Stimulated activated CD4-positive, alpha-beta T cell treated with anti-CD3 and anti-CD28 coated beads, Interleukin-4, amount 100 ng/mL, for 48 hours (primary cell): ENCODE data around the gene RBM7.
A peak's percentile ranks its signal among the peaks of the same experiment; 100 is the strongest.

Source experiments
- DNase-seq, 2 donors: peaks; one replicate each; pipeline ENCODE4 v3.0.0-alpha.2; 2020; ENCODE audit warnings: low read depth in 2 of 2

Gene RBM7

GRCh38 chr11:114400216-114400914, at the start of gene RBM7, which contains the start of gene C11orf71:
TSS of gene RBM7 (plus strand) at chr11:114400666. CDS start at chr11:114400672, 6 bp downstream.
TSS of gene C11orf71 (minus strand) at chr11:114400511. CDS start at chr11:114400331, 180 bp downstream.
- peak; percentile 94 to 96 for DNase-seq

DNA sequence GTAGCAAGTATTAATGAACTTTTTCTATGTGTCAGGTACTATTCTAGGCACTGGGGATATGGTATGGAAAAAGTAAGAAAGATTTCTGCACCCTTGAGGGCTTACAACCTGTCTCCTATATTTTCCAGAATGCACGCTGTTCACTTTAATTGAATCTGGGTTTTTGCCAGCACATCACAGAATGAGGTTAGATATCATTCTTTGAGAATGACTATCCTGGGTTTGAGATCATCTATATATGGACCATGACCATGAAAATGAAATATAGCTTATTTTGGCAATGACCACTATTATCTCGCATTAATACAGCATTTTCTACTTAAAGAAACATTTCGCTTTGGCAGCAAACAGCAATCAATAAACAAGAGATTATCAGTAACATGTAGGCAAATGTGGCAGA, 47.0 kb upstream of the RBM7 start:
- DNase-seq, result no peak

- no peak for DNase-seq
Measured at GRCh38 chr11:114354076-114354475, 46.4 kb upstream of the RBM7 start.

DNA sequence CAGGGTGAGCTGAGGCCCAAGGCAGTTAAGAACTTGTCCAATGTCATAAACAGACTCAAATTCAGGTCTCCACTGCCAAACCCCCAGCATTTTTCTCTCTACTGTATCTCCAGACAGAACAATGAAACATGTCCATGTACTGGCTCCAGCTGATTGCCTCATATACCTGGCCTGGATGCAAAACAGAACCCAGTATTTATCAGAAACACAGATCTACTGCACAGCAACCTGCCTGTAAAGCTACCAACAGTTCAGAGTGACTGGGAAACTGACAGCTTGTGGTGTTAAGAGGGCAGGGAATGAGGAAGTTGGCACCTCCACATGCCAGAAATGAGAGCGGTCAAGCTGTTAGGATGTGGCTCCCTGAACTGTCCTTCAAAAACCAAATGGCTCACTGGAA, 41.8 kb upstream of the RBM7 start:
- DNase-seq, result no peak

DNA sequence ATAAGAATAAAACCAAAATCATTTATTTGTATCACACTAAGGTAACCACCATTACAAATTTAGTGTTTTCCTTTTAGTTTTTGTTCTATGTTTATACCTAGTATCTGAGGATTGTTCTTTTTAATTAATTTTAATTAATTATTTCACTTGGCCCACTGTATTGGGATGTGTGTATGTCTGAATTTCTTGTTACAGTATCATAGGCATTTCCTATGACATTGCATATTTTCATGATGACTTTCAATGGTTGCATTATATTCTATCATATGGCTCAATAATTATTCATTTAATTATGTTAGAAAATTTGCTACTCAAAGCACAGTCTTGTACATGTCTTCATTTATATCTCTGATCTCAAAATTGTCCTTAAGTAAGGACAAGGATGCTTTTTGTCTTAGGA, 41.1 kb upstream of the RBM7 start:
- no peak for DNase-seq

- no peak for DNase-seq
Measured at GRCh38 chr11:114362326-114362725, 38.1 kb upstream of the RBM7 start.

DNA sequence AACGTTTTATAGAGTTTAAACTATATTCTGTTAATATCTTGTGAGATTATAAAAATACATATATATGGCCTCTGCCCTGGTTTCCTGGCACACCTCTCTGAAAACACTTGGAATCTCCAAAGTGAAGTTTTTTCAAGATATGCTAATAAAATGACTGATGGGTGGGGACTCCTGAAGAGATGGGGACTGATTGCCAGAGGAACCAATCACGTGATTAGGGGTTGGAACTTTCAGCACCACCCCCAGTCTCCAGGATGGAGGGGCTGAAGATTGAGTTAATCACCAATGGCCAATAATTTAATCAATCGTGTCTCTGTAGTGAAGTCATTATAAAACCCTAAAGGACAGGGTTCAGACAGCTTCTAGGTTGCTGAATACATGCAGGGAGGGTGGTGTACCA, 37.5 kb upstream of the RBM7 start:
- DNase-seq, result no peak

DNA sequence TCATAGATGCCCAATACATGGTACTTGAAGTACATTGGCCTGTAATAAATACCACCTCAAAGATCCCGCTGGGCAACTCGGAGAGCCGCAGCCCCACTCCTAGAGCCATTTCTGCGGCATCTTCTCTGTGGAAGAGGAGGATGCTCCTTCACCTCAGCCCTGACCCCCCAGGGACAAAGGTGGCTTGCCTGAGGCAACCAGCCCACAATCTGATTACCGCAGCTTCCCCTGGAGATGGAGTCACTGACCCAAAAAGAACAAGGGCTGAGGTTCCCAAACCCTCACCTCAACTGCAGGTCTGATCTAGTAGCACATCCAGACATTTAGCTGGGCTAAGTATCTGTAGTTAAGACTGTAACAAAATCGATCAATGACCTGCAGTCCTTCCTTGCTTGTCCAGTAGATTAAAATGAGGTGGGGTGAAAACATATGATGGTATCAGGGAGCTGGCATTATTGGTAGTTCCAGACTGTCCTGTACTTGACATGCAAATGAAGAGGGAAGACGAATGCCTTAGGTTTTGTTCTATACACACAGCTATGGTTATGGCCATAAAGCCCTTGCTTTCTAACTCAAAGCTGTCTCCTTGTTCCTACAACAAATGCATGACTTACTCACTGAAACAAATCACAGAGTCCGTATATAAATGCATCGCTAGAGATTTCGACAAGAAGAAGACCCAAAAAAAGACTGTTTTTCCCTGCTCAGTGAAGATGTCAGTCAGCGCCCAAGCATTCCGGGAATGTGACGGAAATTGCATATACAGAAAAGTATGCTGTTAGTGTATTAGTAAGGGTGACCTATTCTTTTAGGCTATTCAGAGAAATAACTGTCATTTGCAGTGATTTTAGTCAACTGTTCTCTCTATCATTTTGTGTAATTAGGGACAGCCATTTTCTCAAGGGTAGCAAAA, 33.9 kb upstream of the RBM7 start:
- no peak for DNase-seq

GRCh38 chr11:114367244-114367957, 33.1 kb upstream of the RBM7 start:
- no peak for DNase-seq

DNA sequence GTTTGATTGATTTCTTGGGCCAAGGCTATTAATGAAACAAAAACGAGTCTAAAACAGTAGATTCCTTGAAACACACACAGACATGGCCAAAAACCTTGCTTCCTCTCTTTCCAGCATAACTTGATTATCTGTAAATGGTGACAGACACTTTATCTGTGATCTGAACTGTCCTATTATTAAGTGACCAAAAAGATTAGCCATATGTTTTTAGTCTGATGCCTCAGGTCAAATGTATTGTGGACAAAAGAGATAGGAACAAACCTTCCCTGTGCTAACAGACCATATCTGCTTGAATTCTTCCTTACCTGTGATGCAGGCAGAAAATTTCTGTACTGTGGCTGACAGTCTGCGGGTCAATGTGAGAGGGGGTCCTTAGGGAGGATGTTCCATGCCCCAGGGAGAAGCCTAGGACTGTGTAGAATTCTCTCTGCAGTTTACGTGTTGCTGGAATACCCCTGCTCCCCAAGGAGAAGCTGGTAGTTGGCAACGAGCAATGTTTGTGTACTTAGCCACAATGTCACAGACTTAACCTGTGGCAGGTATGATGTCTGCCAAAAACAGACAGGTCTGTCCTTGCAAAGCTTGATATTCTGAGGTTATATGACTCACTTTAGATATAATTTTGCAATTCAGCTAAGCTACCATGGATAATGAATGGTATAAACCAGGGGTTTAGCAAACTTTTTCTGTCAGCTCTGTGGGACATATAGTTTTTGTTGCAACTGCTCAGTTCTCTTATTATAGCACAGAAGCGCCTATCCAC, 31.4 kb upstream of the RBM7 start:
- no peak for DNase-seq

- no peak for DNase-seq
Measured at GRCh38 chr11:114375052-114375451, 25.4 kb upstream of the RBM7 start.

GRCh38 chr11:114377612-114378267, 22.7 kb upstream of the RBM7 start:
- no peak for DNase-seq

DNA sequence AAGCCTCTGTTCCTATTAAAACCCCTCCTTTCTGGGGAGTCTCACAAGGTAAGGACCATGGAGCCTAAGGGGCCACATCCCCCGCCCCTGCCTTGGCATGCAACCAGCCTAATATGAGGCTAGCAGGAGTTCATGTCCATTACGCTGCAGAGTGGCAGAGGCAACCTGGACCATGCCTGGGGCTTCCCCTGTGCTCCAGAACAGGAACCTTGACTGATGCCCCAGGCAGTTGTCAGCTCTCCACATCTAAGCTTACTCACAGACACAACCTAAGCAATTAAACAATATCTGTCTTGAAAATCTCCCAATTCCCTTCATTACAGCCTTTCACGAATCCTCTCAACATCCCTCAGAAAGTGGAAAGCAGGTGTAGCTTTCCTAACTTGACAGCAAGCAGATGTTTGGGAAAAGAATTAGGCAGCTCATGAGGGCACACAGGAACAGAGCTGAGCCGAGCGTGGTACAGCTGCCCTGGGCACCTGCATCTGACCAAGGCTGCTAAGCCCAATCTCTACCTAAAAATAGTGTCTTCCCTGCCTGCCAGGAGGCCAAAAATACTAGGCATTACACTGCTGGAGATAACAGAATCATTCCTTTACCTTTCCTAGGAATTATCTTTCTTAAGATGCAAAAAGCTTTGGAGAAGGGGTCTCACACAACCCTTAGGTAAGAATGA, 20.9 kb upstream of the RBM7 start:
- DNase-seq, result no peak

DNA sequence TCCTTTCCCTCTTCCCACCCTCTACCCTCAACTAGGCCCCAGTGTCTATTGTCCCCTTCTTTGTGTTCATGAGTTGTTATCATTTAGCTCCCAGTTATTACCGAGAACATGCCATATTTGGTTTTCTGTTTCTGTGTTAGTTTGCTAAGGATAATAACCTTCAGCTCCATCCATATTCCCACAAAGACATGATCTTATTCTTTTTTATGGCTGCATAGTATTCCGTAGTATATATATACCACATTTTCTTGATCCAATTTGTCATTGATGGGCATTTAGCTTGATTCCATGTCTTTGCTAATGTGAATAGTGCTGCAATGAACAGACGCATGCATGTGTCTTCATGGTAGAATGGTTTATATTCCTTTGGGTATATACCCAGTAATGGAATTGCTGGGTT, 18.0 kb upstream of the RBM7 start:
- DNase-seq, result no peak

DNA sequence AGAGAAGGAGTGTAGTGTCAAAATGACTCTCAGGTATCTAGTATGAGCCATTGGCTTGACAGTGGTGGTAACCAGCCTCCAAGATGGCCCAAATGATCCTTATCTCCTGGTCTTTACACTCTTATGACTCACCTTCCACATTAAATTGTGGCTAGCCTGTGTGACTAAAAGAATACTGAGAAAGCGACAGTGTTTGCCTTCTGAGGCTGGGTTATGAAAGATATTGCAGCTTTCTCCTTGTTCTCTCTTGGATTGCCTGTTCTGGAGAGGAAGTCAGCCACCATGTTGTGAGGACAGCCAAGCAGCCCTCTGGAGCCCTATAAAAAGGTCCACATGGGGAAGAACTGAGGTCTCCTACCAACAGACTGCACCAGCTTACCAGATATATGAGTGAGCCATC, 16.0 kb upstream of the RBM7 start:
- DNase-seq, result no peak

DNA sequence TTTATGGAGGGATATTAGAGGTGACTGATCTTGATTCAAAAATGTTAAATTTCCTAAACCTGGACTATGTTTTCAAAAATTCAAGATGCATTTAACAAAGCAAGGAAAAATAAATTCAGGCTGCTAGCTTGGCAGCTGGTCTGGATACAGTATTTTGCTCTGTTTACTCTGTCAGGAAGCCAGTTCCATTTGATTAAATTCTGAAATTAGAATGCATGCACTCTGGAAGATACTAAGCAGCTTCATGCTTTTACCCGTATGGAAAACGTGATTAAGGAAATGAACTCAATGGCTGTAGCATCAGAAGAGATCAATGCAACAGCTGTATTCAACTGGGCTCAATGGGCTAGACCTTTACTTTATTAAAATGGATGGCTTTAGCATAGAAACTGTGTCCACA, 14.3 kb upstream of the RBM7 start:
- no peak for DNase-seq

- no peak for DNase-seq
Measured at GRCh38 chr11:114386545-114386944, 13.9 kb upstream of the RBM7 start.

GRCh38 chr11:114392735-114393667, 7.5 kb upstream of the RBM7 start:
- DNase-seq, result no peak

DNA sequence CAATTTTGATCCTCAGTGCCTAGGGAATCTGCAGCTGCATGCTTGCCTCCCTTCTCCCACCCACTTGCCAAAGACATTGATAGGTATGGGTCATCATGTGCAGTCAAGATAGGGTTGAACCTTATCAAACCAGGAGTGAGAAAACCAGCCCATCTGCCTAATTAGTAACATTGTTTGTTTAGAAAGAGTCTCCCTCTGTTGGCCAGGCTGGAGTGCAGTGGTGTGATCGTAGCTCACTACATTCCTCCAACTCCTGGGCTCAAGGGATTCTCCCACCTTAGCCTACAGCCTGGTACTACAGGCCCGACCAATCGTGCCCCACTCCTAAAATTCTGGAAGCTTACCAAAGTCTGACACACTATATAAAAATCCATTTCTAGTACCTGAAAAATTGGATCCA, 4.7 kb upstream of the RBM7 start:
- DNase-seq, result no peak
